ENCODE measurements around the gene CLDN3.
"Not testable (repeated sequence)": the region's sequence is repeated elsewhere in the genome, so short reads cannot be mapped to it uniquely, and the experiment has no call there.

Gene CLDN3

DNA sequence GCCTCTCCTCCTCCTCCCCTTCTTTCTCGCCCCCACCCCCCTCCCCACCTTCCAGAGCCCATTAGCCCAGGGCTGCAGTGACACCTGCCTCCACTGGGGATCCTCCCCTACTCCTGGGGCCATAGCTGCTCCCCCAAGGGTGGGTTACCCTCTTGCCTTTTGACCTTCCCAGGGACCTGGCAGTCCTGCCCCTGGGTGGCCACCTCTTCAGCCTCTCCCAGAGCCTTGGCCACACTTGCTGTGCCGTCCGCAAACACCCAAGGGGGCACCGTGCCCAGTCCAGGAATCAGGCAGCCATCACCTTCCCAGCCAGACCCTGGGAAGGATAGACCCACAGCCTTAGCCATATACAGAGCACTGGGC, 40.9 kb upstream of the CLDN3 start:
- TF ChIP-seq POLR2A (IDR thresholded peaks at IDR 0.05; ENCODE audit: extremely low read depth, insufficient read length) (no peak), MAX (IDR thresholded peaks at IDR 0.05; ENCODE audit: low read depth, low read length) (no peak), MYC (IDR thresholded peaks at IDR 0.05; ENCODE audit: low read depth, low read length) (no peak)
- TF ChIP-seq, protein P1, sequence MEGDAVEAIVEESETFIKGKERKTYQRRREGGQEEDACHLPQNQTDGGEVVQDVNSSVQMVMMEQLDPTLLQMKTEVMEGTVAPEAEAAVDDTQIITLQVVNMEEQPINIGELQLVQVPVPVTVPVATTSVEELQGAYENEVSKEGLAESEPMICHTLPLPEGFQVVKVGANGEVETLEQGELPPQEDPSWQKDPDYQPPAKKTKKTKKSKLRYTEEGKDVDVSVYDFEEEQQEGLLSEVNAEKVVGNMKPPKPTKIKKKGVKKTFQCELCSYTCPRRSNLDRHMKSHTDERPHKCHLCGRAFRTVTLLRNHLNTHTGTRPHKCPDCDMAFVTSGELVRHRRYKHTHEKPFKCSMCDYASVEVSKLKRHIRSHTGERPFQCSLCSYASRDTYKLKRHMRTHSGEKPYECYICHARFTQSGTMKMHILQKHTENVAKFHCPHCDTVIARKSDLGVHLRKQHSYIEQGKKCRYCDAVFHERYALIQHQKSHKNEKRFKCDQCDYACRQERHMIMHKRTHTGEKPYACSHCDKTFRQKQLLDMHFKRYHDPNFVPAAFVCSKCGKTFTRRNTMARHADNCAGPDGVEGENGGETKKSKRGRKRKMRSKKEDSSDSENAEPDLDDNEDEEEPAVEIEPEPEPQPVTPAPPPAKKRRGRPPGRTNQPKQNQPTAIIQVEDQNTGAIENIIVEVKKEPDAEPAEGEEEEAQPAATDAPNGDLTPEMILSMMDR (IDR thresholded peaks at IDR 0.05; ENCODE audit: low read depth, low read length), result no peak
- DNase-seq (ENCODE audit: low read depth), result no peak
- no peak overlapping the region for H3K4me3 ChIP-seq (ENCODE audit: low read depth, low read length)

- TF ChIP-seq MAX (IDR thresholded peaks at IDR 0.05; ENCODE audit: low read depth, low read length) (no peak), POLR2A (IDR thresholded peaks at IDR 0.05; ENCODE audit: extremely low read depth, insufficient read length) (no peak), MYC (IDR thresholded peaks at IDR 0.05; ENCODE audit: low read depth, low read length) (no peak)
- TF ChIP-seq, protein P1 (IDR thresholded peaks at IDR 0.05; ENCODE audit: low read depth, low read length), result no peak
- no peak for DNase-seq (ENCODE audit: low read depth)
- H3K4me3 ChIP-seq (ENCODE audit: low read depth, low read length), result no peak overlapping the region
Measured at GRCh38 chr7:73809467-73809951, 39.4 kb upstream of the CLDN3 start.

- TF ChIP-seq MAX (IDR thresholded peaks at IDR 0.05; ENCODE audit: low read depth, low read length) (no peak), POLR2A (IDR thresholded peaks at IDR 0.05; ENCODE audit: extremely low read depth, insufficient read length) (no peak), MYC (IDR thresholded peaks at IDR 0.05; ENCODE audit: low read depth, low read length) (no peak)
- TF ChIP-seq, protein P1 (IDR thresholded peaks at IDR 0.05; ENCODE audit: low read depth, low read length), result no peak
- H3K4me3 ChIP-seq (ENCODE audit: low read depth, low read length), result no peak overlapping the region
- no peak for DNase-seq (ENCODE audit: low read depth)
Measured at GRCh38 chr7:73802459-73802858, 32.4 kb upstream of the CLDN3 start.

DNA sequence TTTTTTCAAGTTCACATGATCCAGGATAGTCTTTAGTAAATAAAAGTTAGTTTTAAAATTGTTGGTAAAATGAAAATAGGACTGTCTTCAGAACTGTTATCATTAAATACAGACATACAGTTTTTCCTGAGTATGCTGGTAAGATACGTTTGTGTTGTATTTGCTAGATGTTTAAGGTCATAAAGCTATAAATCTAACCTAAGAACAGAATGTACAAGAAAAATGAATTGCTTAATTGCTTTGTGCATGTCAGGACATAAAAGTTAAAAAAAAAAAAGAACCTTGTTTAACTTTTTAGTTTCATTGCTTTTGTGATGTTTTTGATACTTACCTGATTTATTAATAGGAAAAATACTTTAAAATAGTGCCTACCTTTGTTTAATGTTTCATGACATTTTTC, 31.5 kb upstream of the CLDN3 start:
- no peak for DNase-seq (ENCODE audit: low read depth)
- TF ChIP-seq, protein P1 (IDR thresholded peaks at IDR 0.05; ENCODE audit: low read depth, low read length), result no peak
- no peak for TF ChIP-seq MAX (IDR thresholded peaks at IDR 0.05; ENCODE audit: low read depth, low read length)
- no peak for TF ChIP-seq MYC (IDR thresholded peaks at IDR 0.05; ENCODE audit: low read depth, low read length)
- no peak for TF ChIP-seq POLR2A (IDR thresholded peaks at IDR 0.05; ENCODE audit: extremely low read depth, insufficient read length)
- no peak overlapping the region for H3K4me3 ChIP-seq (ENCODE audit: low read depth, low read length)

GRCh38 chr7:73799282-73800141, 29.4 kb upstream of the CLDN3 start:
- no peak for DNase-seq (ENCODE audit: low read depth)
- H3K4me3 ChIP-seq (ENCODE audit: low read depth, low read length), result no peak overlapping the region
- no peak for TF ChIP-seq MYC (IDR thresholded peaks at IDR 0.05; ENCODE audit: low read depth, low read length)
- TF ChIP-seq, protein P1 (IDR thresholded peaks at IDR 0.05; ENCODE audit: low read depth, low read length), result no peak
- no peak for TF ChIP-seq POLR2A (IDR thresholded peaks at IDR 0.05; ENCODE audit: extremely low read depth, insufficient read length)
- no peak for TF ChIP-seq MAX (IDR thresholded peaks at IDR 0.05; ENCODE audit: low read depth, low read length)

DNA sequence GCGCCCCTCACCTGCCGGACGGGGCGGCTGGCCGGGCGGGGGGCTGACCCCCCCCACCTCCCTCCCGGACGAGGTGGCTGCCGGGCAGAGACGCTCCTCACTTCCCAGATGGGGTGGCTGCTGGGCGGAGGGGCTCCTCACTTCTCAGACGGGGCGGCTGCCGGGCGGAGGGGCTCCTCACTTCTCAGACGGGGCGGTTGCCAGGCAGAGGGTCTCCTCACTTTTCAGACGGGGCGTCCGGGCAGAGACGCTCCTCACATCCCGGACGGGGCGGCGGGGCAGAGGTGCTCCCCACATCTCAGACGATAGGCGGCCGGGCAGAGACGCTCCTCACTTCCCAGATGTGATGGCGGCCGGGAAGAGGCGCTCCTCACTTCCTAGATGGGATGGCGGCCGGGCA, 27.1 kb upstream of the CLDN3 start:
- not testable (repeated sequence) for DNase-seq (ENCODE audit: low read depth); H3K4me3 ChIP-seq (ENCODE audit: low read depth, low read length)

- H3K4me3 ChIP-seq (ENCODE audit: low read depth, low read length); DNase-seq (ENCODE audit: low read depth): not testable (repeated sequence)
Measured at GRCh38 chr7:73796656-73797055, 26.6 kb upstream of the CLDN3 start.

- H3K4me3 ChIP-seq (ENCODE audit: low read depth, low read length); DNase-seq (ENCODE audit: low read depth): not testable (repeated sequence)
Measured at GRCh38 chr7:73795188-73795587, 25.1 kb upstream of the CLDN3 start.

- H3K4me3 ChIP-seq (ENCODE audit: low read depth, low read length); DNase-seq (ENCODE audit: low read depth): not testable (repeated sequence)
Measured at GRCh38 chr7:73791170-73791690, 21.2 kb upstream of the CLDN3 start.

All from NB4 (cell line).